CD1c-positive myeloid dendritic cell (primary cell): ENCODE data around the gene PPM1K.

Experiments used
- DNase-seq: peaks from one replicate; pipeline ENCODE4 v3.0.0-alpha.2; 2016; ENCODE audit errors: extremely low spot score

The PPM1K gene

GRCh38 chr4:88217169-88217568 lies 67.2 kb downstream of the PPM1K start:
- DNase-seq: no peak

GRCh38 chr4:88216395-88216794 lies 68.0 kb downstream of the PPM1K start:
- DNase-seq: no peak

- DNase-seq: no peak
Observed at GRCh38 chr4:88215351-88215750, 69.0 kb downstream of the PPM1K start.

DNA sequence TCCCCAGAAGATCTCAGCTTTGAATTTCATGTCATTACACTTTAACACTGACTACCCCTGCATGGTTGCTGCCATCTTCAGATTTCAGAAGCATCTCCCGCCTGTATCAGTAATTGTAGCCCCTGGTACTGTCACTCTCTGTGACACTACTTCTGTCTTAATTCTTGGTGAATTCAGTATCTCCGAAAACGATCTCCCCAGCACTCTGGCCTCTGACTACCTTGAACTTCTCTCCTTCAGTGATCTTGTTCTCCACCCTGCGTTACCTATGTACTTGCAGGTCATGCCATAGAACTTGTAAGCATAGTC lies 72.2 kb downstream of the PPM1K start:
- no peak for DNase-seq

GRCh38 chr4:88211473-88212252 lies 72.7 kb downstream of the PPM1K start:
- DNase-seq: peak; percentile 83

- no peak for DNase-seq
Observed at GRCh38 chr4:88208156-88208555, 76.2 kb downstream of the PPM1K start.
